ENCODE results near the gene NCAM2. TPM values are rescaled to one million over a fixed set of nuclear protein-coding genes. Genes with fewer than 3 reads are reported as not detected.

Gene NCAM2
- total and polyA plus RNA-seq, 2 of the 4 experiments (the other 2 are of a cell fraction), result 2.7 to 5.0 TPM

DNA sequence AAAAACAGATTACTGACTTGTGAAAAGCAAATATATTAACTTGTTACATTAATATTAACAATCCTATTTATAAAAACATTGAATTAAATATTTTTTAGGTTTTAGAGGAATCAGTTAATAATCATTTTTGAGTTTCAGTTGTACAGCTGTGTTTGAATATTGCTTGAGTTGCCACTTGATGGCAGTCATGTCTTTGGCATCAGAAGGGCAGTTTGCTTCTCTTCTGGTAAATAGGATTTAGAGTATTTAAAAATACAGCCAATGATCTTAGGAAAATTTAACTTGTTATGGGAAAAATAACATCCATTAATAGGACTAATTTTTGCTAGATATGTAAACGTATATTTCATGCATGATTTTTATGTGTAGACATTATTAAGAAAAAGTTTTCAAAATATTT, 234.1 kb downstream of the NCAM2 start:
- Histone ChIP-seq H3K9ac (ENCODE audit: low read depth, low read length) (no peak overlapping the region), H2AK9ac (replicated peaks; ENCODE audit: low read depth, low read length, poor library complexity) (no peak overlapping the region), H3K79me1 (ENCODE audit: low read depth in 1 of 2, low read length in 2 of 2) (no peaks in the 10 kb centered on the region), H3K9me3 (ENCODE audit: control insufficient read depth, insufficient read depth, low read length) (no peaks in the 10 kb centered on the region), H2BK120ac (ENCODE audit: low read depth, low read length) (no peak overlapping the region), H3K27me3 (ENCODE audit: control insufficient read depth, insufficient read depth, low read length) (no peaks in the 10 kb centered on the region), H3K4me1 (ENCODE audit: control insufficient read depth, insufficient read depth, low read length) (no peaks in the 10 kb centered on the region), H3K36me3 (ENCODE audit: control insufficient read depth, insufficient read depth, low read length) (no peaks in the 10 kb centered on the region), H4K91ac (ENCODE audit: insufficient read depth, low read depth, low read length) (no peak overlapping the region), H3K4me3 (ENCODE audit: insufficient read depth, low read depth, low read length) (no peak overlapping the region), H2AFZ (replicated peaks; ENCODE audit: low read length, poor library complexity) (no peak overlapping the region), H3K9me1 (ENCODE audit: insufficient read depth, low read length) (no peaks in the 10 kb centered on the region), H2BK5ac (ENCODE audit: low read depth, low read length, poor library complexity, severe bottlenecking) (no peak overlapping the region), H3K14ac (replicated peaks; ENCODE audit: low read depth, low read length) (no peak overlapping the region), H2BK20ac (ENCODE audit: low read depth, low read length) (no peak overlapping the region), H4K8ac (ENCODE audit: low read depth in 2 of 2, low read length in 2 of 2) (no peak overlapping the region), H2AK5ac (ENCODE audit: low read depth, low read length) (no peak overlapping the region), H3K18ac (ENCODE audit: low read depth, low read length) (no peak overlapping the region), H3K27ac (ENCODE audit: insufficient read depth, low read length) (no peak overlapping the region), H2BK15ac (ENCODE audit: low read depth, low read length) (no peak overlapping the region), H3K56ac (ENCODE audit: extremely low read depth, insufficient read depth, low read length) (no peak overlapping the region), H4K20me1 (ENCODE audit: insufficient read depth, low read length) (no peaks in the 10 kb centered on the region), H3K23ac (ENCODE audit: low read depth, low read length) (no peak overlapping the region), H3K4me2 (ENCODE audit: low read depth, low read length) (no peak overlapping the region), H4K5ac (ENCODE audit: low read depth, low read length) (no peak overlapping the region), H3K4ac (ENCODE audit: low read depth, low read length) (no peak overlapping the region)
- in situ Hi-C loops (cut with MboI; ENCODE audit: low sequenced_read_pairs), result loop anchor here (10.0 to 25.0 kb wide), 3 partner anchors 455 to 1555 kb away; no protein-coding TSS in a partner anchor
- CTCF ChIA-PET, result interaction anchor here (0.7 to 2.4 kb wide), 7 partner anchors 12 to 689 kb away, joined by 3 to 7 read pairs (median 4); no protein-coding TSS in a partner anchor
- WGBS, 2 experiments (ENCODE audit: extremely low coverage in 2 of 2, insufficient read length in 1 of 2), result no CpG with 5 or more reads among the region's 1 CpG
- intact Hi-C loops (cut with micrococcal nuclease), result loop anchor here (1.0 to 10.0 kb wide), 7 partner anchors 68 to 1560 kb away; partner anchors contain the start of gene NCAM2
- dilution Hi-C loops (cut with HindIII; ENCODE audit: low sequenced_read_pairs, unreplicated experiment), result no loop called here
- BruUV-seq (replicated peaks), result no TSS peak
- ATAC-seq (ENCODE audit: low read depth) (peak; percentile 68), DNase-seq (peak; percentile 71)
- TF ChIP-seq MXI1 (IDR thresholded peaks at IDR 0.05; ENCODE audit: borderline replicate concordance, low read depth, low read length) (no peak), RAD21 (IDR thresholded peaks at IDR 0.05; ENCODE audit: low read length) (peak; percentile 91), SMC3 (IDR thresholded peaks at IDR 0.05; ENCODE audit: low read depth, low read length) (peak; percentile 72)
- TF ChIP-seq, protein P1, sequence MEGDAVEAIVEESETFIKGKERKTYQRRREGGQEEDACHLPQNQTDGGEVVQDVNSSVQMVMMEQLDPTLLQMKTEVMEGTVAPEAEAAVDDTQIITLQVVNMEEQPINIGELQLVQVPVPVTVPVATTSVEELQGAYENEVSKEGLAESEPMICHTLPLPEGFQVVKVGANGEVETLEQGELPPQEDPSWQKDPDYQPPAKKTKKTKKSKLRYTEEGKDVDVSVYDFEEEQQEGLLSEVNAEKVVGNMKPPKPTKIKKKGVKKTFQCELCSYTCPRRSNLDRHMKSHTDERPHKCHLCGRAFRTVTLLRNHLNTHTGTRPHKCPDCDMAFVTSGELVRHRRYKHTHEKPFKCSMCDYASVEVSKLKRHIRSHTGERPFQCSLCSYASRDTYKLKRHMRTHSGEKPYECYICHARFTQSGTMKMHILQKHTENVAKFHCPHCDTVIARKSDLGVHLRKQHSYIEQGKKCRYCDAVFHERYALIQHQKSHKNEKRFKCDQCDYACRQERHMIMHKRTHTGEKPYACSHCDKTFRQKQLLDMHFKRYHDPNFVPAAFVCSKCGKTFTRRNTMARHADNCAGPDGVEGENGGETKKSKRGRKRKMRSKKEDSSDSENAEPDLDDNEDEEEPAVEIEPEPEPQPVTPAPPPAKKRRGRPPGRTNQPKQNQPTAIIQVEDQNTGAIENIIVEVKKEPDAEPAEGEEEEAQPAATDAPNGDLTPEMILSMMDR (conservative IDR thresholded peaks at IDR 0.05; ENCODE audit: low read depth, low read length), result peak; percentile 79
- POLR2A ChIA-PET (ENCODE audit: unreplicated experiment), result no interaction called here
